Gastrocnemius medialis (tissue), 4 donors: Measurements from ENCODE around the gene APOBEC3G. TPM values are rescaled to one million over a fixed set of nuclear protein-coding genes. Genes with fewer than 3 reads are reported as not detected.

Experiments used
- ATAC-seq, 2 donors: fragments of 150-250 bp; one replicate each; pipeline ENCODE4 v1.9.1; 2016
- DNase-seq, 2 donors: peaks; one replicate each; pipeline ENCODE4 v3.0.0-alpha.2; 2019
- H3K27ac ChIP-seq, 4 donors: fragments of 200-600 bp; sonication (generic); 1 replicate in 1 of 4; 2 replicates in 3 of 4; pipeline ENCODE4 v1.5.1; 2016 to 2018; ENCODE audit warnings: mild to moderate bottlenecking in 2 of 4, moderate library complexity in 1 of 4
- H3K27me3 ChIP-seq, 3 donors: fragments of 200-600 bp; sonication (generic) in 2 of 3; 1 replicate in 1 of 3; 2 replicates in 2 of 3; pipeline versions ENCODE4 v1.5.1 to v1.6.0; 2016 to 2019; ENCODE audit warnings: mild to moderate bottlenecking in 1 of 3, moderate library complexity in 1 of 3
- H3K36me3 ChIP-seq, 2 donors: fragments of 200-600 bp; sonication (generic) in 1 of 2; one replicate each; pipeline ENCODE4 v1.5.1; 2017 to 2018
- H3K4me1 ChIP-seq, 2 donors: fragments of 200-600 bp; sonication (generic) in 1 of 2; one replicate each; pipeline ENCODE4 v1.5.1; 2016 to 2017; ENCODE audit warnings: mild to moderate bottlenecking in 2 of 2
- H3K4me3 ChIP-seq, 4 donors: fragments of 200-600 bp; sonication (generic) in 3 of 4; 1 replicate in 1 of 4; 2 replicates in 3 of 4; pipeline ENCODE4 v1.5.1; 2016 to 2019; ENCODE audit warnings: mild to moderate bottlenecking in 2 of 4
- H3K9me3 ChIP-seq, 3 donors: fragments of 200-600 bp; sonication (generic) in 2 of 3; 1 replicate in 1 of 3; 2 replicates in 2 of 3; pipeline ENCODE4 v1.5.1; 2016 to 2019
- CTCF ChIP-seq, 5 experiments: fragments of 450-650 bp in 3 of 5; fragments of 200-600 bp in 2 of 5; sonication (generic) in 2 of 5; IDR thresholded peaks in 4 of 5; conservative IDR thresholded peaks in 1 of 5; 1 replicate in 4 of 5; 2 replicates in 1 of 5; pipeline ENCODE4 v1.5.1; 2016 to 2019; ENCODE audit warnings: antibody characterized with exemption in 5 of 5, mild to moderate bottlenecking in 3 of 5, moderate library complexity in 3 of 5
- POLR2A ChIP-seq, 2 donors: fragments of 450-650 bp; IDR thresholded peaks; one replicate each; pipeline ENCODE4 v1.6.1; 2017; ENCODE audit warnings: antibody characterized with exemption in 2 of 2, mild to moderate bottlenecking in 2 of 2, moderate library complexity in 2 of 2
- in situ Hi-C, 4 donors: fragments of 200-750 bp; cut with MboI; loops; one replicate each; pipeline versions ENCODE4 v1.15.0 to v1.8.0; 2017; ENCODE audit warnings: low sequenced_read_pairs in 4 of 4
- intact Hi-C: fragments of 100-400 bp; cut with DNase I; formaldehyde crosslinking; loops from one replicate; pipeline ENCODE4 v1.15.1; 2023; ENCODE audit warnings: low total_unique reads
- total RNA-seq, 4 donors: library from RNA; depleted of rRNA; stranded (reverse); fragments of >200 nt; gene quantifications; one replicate each; pipeline versions ENCODE4 v1.1.0 to v1.2.3, GENCODE V29; 2016

Gene APOBEC3G
- total RNA-seq, 4 donors from 2014 or later = 0.86 to 3.7 (median 2.5) TPM

- intact Hi-C loops (no loop called here), in situ Hi-C loops (loop anchor here in 2 of 4 donors (10.0 kb wide), 2 partner anchors 251 to 261 kb away; partner anchors contain the start of gene CBX6 (in 1 of the 2))
- Histone ChIP-seq H3K36me3 (no peaks in the 10 kb centered on the region), H3K27ac (no peak overlapping the region), H3K27me3 (peaks cover 0 to 4% (median 0%) of the 10 kb centered on the region in 3 donors), H3K4me1 (no peaks in the 10 kb centered on the region), H3K9me3 (no peaks in the 10 kb centered on the region), H3K4me3 (no peak overlapping the region)
- DNase-seq = no peak
- no peak for ATAC-seq
- no peak for TF ChIP-seq CTCF (IDR thresholded peaks at IDR 0.05 in 4 of 5, conservative IDR thresholded peaks at IDR 0.05 in 1 of 5)
- TF ChIP-seq POLR2A (IDR thresholded peaks at IDR 0.05) = no peak
Measured at GRCh38 chr22:39125622-39126021, 48.5 kb downstream of the APOBEC3G start.

GRCh38 chr22:39128508-39128907 is 51.4 kb downstream of the APOBEC3G start:
- intact Hi-C loops = no loop called here
- in situ Hi-C loops = loop anchor here in 2 of 4 donors (10.0 kb wide), 2 partner anchors 254 to 264 kb away; partner anchors contain the start of gene CBX6 (in 1 of the 2)
- Histone ChIP-seq H3K4me1 (no peaks in the 10 kb centered on the region), H3K36me3 (peaks cover 0 to 19% of the 10 kb centered on the region in 2 donors), H3K27me3 (peaks cover 0 to 4% (median 0%) of the 10 kb centered on the region in 3 donors), H3K4me3 (no peak overlapping the region), H3K27ac (no peak overlapping the region), H3K9me3 (no peaks in the 10 kb centered on the region)
- no peak for TF ChIP-seq CTCF (IDR thresholded peaks at IDR 0.05 in 4 of 5, conservative IDR thresholded peaks at IDR 0.05 in 1 of 5)
- no peak for TF ChIP-seq POLR2A (IDR thresholded peaks at IDR 0.05)
- DNase-seq (no peak), ATAC-seq (no peak)

GRCh38 chr22:39129081-39129480 is 52.0 kb downstream of the APOBEC3G start:
- Histone ChIP-seq H3K4me3 (no peak overlapping the region), H3K9me3 (no peaks in the 10 kb centered on the region), H3K27me3 (no peaks in the 10 kb centered on the region), H3K27ac (no peak overlapping the region), H3K4me1 (no peaks in the 10 kb centered on the region), H3K36me3 (peaks cover 0 to 24% of the 10 kb centered on the region in 2 donors)
- intact Hi-C loops (no loop called here), in situ Hi-C loops (loop anchor here in 2 of 4 donors (10.0 kb wide), 2 partner anchors 254 to 264 kb away; partner anchors contain the start of gene CBX6 (in 1 of the 2))
- ATAC-seq (no peak), DNase-seq (no peak)
- TF ChIP-seq CTCF (IDR thresholded peaks at IDR 0.05 in 4 of 5, conservative IDR thresholded peaks at IDR 0.05 in 1 of 5) = no peak
- no peak for TF ChIP-seq POLR2A (IDR thresholded peaks at IDR 0.05)

- in situ Hi-C loops (loop anchor here in 2 of 4 donors (10.0 kb wide), 2 partner anchors 255 to 265 kb away; partner anchors contain the start of gene CBX6 (in 1 of the 2)), intact Hi-C loops (no loop called here)
- ATAC-seq (no peak), DNase-seq (no peak)
- TF ChIP-seq POLR2A (IDR thresholded peaks at IDR 0.05) = no peak
- TF ChIP-seq CTCF (IDR thresholded peaks at IDR 0.05 in 4 of 5, conservative IDR thresholded peaks at IDR 0.05 in 1 of 5) = no peak
- Histone ChIP-seq H3K4me3 (no peak overlapping the region), H3K27me3 (no peaks in the 10 kb centered on the region), H3K9me3 (no peaks in the 10 kb centered on the region), H3K36me3 (peaks cover 0 to 27% of the 10 kb centered on the region in 2 donors), H3K27ac (no peak overlapping the region), H3K4me1 (no peaks in the 10 kb centered on the region)
Measured at GRCh38 chr22:39129746-39130145, 52.7 kb downstream of the APOBEC3G start.
